Esophagus muscularis mucosa (tissue), 4 donors: ENCODE results near the gene PDS5B. TPM values are rescaled to one million over a fixed set of nuclear protein-coding genes. Genes with fewer than 3 reads are reported as not detected.
A peak's percentile ranks its signal among the peaks of the same experiment; 100 is the strongest.
"Not testable (repeated sequence)": the region's sequence is repeated elsewhere in the genome, so short reads cannot be mapped to it uniquely, and the experiment has no call there.

Experiments used
- DNase-seq: peaks from one replicate; pipeline ENCODE4 v3.0.0-alpha.2; 2017; ENCODE audit errors: extremely low spot score
- H3K27ac ChIP-seq, 4 donors: fragments of 200-600 bp; sonication (generic); replicated peaks in 1 of 4; 1 replicate in 3 of 4; 2 replicates in 1 of 4; pipeline ENCODE4 v1.5.1; 2016 to 2019; ENCODE audit warnings: mild to moderate bottlenecking in 1 of 4
- H3K27me3 ChIP-seq, 4 donors: fragments of 200-600 bp; sonication (generic); one replicate each; pipeline versions ENCODE4 v1.5.1 to v1.6.0; 2016 to 2019
- H3K36me3 ChIP-seq, 4 donors: fragments of 200-600 bp; sonication (generic); one replicate each; pipeline ENCODE4 v1.5.1; 2016 to 2019
- H3K4me1 ChIP-seq, 4 donors: fragments of 200-600 bp; sonication (generic); one replicate each; pipeline ENCODE4 v1.5.1; 2016 to 2019
- H3K4me3 ChIP-seq, 4 donors: fragments of 200-600 bp; sonication (generic); 1 replicate in 2 of 4; 2 replicates in 2 of 4; pipeline ENCODE4 v1.5.1; 2016 to 2019; ENCODE audit warnings: mild to moderate bottlenecking in 4 of 4, moderate library complexity in 1 of 4
- H3K9me3 ChIP-seq, 4 donors: fragments of 200-600 bp; sonication (generic); 1 replicate in 3 of 4; 2 replicates in 1 of 4; pipeline ENCODE4 v1.5.1; 2016 to 2019
- CTCF ChIP-seq, 3 experiments: fragments of 200-600 bp in 2 of 3; fragments of 450-650 bp in 1 of 3; sonication (generic) in 2 of 3; IDR thresholded peaks; one replicate each; pipeline ENCODE4 v1.5.1; 2017 to 2019; ENCODE audit warnings: antibody characterized with exemption in 3 of 3, mild to moderate bottlenecking in 2 of 3, moderate library complexity in 1 of 3
- EP300 ChIP-seq: sonication (generic); formaldehyde crosslinking; IDR thresholded peaks from one replicate; pipeline ENCODE4 v1.6.1; 2017; ENCODE audit warnings: antibody characterized with exemption
- POLR2A ChIP-seq: fragments of 450-650 bp; IDR thresholded peaks from one replicate; pipeline ENCODE4 v1.6.1; 2017; ENCODE audit warnings: antibody characterized with exemption, moderate library complexity, mild to moderate bottlenecking, low read depth
- POLR2AphosphoS5 ChIP-seq, 2 donors: sonication (generic); formaldehyde crosslinking; IDR thresholded peaks; one replicate each; pipeline ENCODE4 v1.6.1; 2017; ENCODE audit warnings: antibody characterized with exemption in 2 of 2
- WGBS: methylation state at CpG from one replicate; pipeline ENCODE4 v1.1.5; 2018; 5-methylcytosine and 5-hydroxymethylcytosine counted together
- intact Hi-C: fragments of 100-400 bp; cut with DNase I; formaldehyde crosslinking; loops from one replicate; pipeline ENCODE4 v1.15.1; 2023
- small RNA-seq, 3 donors: library from RNA; depleted of rRNA; stranded (forward); fragments of <200 nt; gene quantifications; one replicate each; pipeline ENCODE3, GENCODE V24; 2016
- total RNA-seq, 4 donors: library from RNA; depleted of rRNA; stranded (reverse); fragments of >200 nt; gene quantifications; one replicate each; pipeline versions ENCODE4 v1.1.0 to v1.2.1, GENCODE V29; 2016

The PDS5B gene
- total RNA-seq, 4 donors from 2014 or later, result 33.1 to 58.6 (median 42.4) TPM

GRCh38 chr13:32823597-32823996, 237.3 kb downstream of the PDS5B start:
- H3K27me3 ChIP-seq, result no peaks in the 10 kb centered on the region
- peak; percentile 34 for DNase-seq
- no peaks in the 10 kb centered on the region for H3K36me3 ChIP-seq
- intact Hi-C loops, result no loop called here
- WGBS, result 92% methylated on average over 5 of the region's 5 CpGs
- TF ChIP-seq POLR2A (no peak), POLR2AphosphoS5 (IDR thresholded peaks at IDR 0.05) (no peak), EP300 (no peak)
- H3K4me1 ChIP-seq, result peaks cover 0 to 9% (median 6%) of the 10 kb centered on the region in 4 donors
- H3K27ac ChIP-seq, result no peak overlapping the region
- H3K9me3 ChIP-seq, result no peaks in the 10 kb centered on the region
- no peak overlapping the region for H3K4me3 ChIP-seq

GRCh38 chr13:32824061-32824460, 237.8 kb downstream of the PDS5B start:
- peak; percentile 55 for DNase-seq
- H3K4me1 ChIP-seq, result peaks cover 0 to 9% (median 6%) of the 10 kb centered on the region in 4 donors
- H3K36me3 ChIP-seq, result no peaks in the 10 kb centered on the region
- H3K27ac ChIP-seq, result no peak overlapping the region
- 85% methylated on average over 15 of the region's 15 CpGs for WGBS
- H3K9me3 ChIP-seq, result no peaks in the 10 kb centered on the region
- H3K27me3 ChIP-seq, result no peaks in the 10 kb centered on the region
- intact Hi-C loops, result no loop called here
- H3K4me3 ChIP-seq, result no peak overlapping the region
- no peak for TF ChIP-seq EP300
- TF ChIP-seq POLR2A, result no peak
- TF ChIP-seq POLR2AphosphoS5 (IDR thresholded peaks at IDR 0.05), result no peak
- no peak for TF ChIP-seq CTCF (IDR thresholded peaks at IDR 0.05)

- H3K27ac ChIP-seq, result peak overlapping the region in 1 of 4 donors; percentile 9
- H3K36me3 ChIP-seq, result no peaks in the 10 kb centered on the region
- peaks cover 0 to 9% (median 6%) of the 10 kb centered on the region in 4 donors for H3K4me1 ChIP-seq
- H3K4me3 ChIP-seq, result no peak overlapping the region
- WGBS, result 25% methylated on average over 7 of the region's 7 CpGs
- intact Hi-C loops, result no loop called here
- peak; percentile 37 for DNase-seq
- no peaks in the 10 kb centered on the region for H3K27me3 ChIP-seq
- H3K9me3 ChIP-seq, result no peaks in the 10 kb centered on the region
- peak in 1 of 2 donors; percentile 47 for TF ChIP-seq POLR2AphosphoS5 (IDR thresholded peaks at IDR 0.05)
- TF ChIP-seq POLR2A, result no peak
Observed at GRCh38 chr13:32824675-32825074, 238.4 kb downstream of the PDS5B start.

GRCh38 chr13:32825481-32825880, 239.2 kb downstream of the PDS5B start:
- TF ChIP-seq POLR2AphosphoS5 (IDR thresholded peaks at IDR 0.05) (no peak), EP300 (no peak), POLR2A (no peak), CTCF (IDR thresholded peaks at IDR 0.05) (no peak)
- H3K36me3 ChIP-seq, result no peaks in the 10 kb centered on the region
- intact Hi-C loops, result no loop called here
- H3K27me3 ChIP-seq, result no peaks in the 10 kb centered on the region
- no peak overlapping the region for H3K4me3 ChIP-seq
- H3K27ac ChIP-seq, result no peak overlapping the region
- no peaks in the 10 kb centered on the region for H3K9me3 ChIP-seq
- 87% methylated on average over 2 of the region's 2 CpGs for WGBS
- DNase-seq, result peak; percentile 37
- H3K4me1 ChIP-seq, result peaks cover 0 to 9% (median 6%) of the 10 kb centered on the region in 4 donors

- H3K4me3 ChIP-seq, intact Hi-C loops, H3K27me3 ChIP-seq, H3K4me1 ChIP-seq, H3K36me3 ChIP-seq, H3K9me3 ChIP-seq, H3K27ac ChIP-seq: not testable (repeated sequence)
- 95% methylated on average over 5 of the region's 5 CpGs for WGBS
- DNase-seq, result peak; percentile 55
Observed at GRCh38 chr13:32826372-32826771, 240.1 kb downstream of the PDS5B start.

Small RNA genes lying within 50 kb of the gene (small RNA-seq; reads per million reads assigned to genes)
- 0 reads per million in 3 donors for gene RNY1P4

Other genes starting within 250 kb of the PDS5B start
- 10 to 100 TPM in 3 of 4 donors, 1 to 10 TPM in 1; 9.0 to 19.6 (median 11.6) TPM for gene N4BP2L1, start 158.3 kb upstream of the PDS5B start, total RNA-seq
- gene N4BP2L2, start 47.7 kb upstream of the PDS5B start, total RNA-seq, result 100 to 1,000 TPM in 3 of 4 donors, 10 to 100 TPM in 1; 81.2 to 198 (median 106) TPM